ENCODE measurements around the gene SELENOS.

DNA sequence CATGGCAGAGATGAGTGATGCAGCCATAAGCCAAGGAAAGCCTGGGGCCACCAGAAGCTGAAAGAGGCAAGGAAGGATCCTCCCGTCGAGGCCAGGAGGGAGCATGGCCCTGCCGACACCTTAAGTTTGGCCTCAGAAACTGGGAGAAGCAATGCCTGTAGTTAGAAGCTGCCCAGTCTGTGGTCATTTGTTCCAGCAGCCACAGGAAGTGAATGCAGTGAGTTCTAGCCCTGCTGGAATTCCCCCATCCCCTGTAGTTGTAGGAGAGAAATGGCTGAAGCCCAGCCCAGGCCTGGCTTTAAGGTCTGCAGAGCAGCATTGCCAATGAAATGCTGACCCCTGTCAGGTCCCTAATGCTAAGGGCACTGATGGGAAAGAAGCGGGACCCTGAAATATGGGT lies 13.3 kb downstream of the SELENOS start:
- TF ChIP-seq ZNF274 (IDR thresholded peaks at IDR 0.05; ENCODE audit: low read depth, low read length) (no peak), SUZ12 (IDR thresholded peaks at IDR 0.05; ENCODE audit: extremely low read depth, insufficient read depth, insufficient read length) (no peak), YY1 (IDR thresholded peaks at IDR 0.05; ENCODE audit: insufficient read depth, insufficient read length) (no peak)

Measured in NT2/D1 (cell line).